ENCODE measurements around the gene FAM72C. TPM values are rescaled to one million over a fixed set of nuclear protein-coding genes. Genes with fewer than 3 reads are reported as not detected.
A peak's percentile ranks its signal among the peaks of the same experiment; 100 is the strongest.
"Not testable (repeated sequence)": the region's sequence is repeated elsewhere in the genome, so short reads cannot be mapped to it uniquely, and the experiment has no call there.

The FAM72C gene
- total and polyA plus RNA-seq, 11 donors = 0.08 to 0.75 (median 0.22) TPM; not detected in 5

DNA sequence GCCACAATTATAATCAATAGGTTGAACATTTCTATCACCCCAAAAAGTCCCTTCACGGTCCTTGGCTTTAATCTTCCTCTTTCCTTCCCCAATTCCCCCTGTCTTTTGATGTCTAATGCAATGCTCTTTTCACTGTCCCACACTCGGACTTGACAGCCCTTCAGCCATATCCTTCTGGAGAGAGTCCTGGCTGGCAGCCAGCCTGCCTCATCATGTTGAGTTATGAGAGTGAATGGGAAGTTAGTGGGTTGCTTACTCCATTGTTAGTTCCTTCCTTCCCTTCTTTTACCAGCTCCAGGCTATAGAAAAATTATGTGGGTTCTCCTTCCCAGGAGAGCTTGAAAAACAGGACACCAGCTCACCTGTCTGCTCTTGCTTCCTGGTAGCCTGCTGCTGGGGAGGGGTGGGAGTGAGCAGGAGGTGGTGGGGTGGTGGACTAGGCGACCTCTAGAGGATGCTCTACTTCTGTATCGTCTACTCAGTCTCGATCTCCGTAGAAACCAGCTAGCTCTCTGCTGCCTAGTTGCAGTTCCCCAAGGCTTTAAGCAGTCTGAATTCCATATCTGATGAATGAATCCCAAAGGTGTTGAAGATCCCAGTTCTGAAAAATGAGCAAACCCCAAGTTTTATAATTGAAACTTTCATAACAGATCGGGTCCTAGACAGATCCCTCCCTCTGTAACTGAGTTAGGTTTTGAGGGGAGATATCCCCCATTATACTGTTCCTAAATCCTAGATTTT lies 30.5 kb upstream of the FAM72C start:
- H3K27me3 ChIP-seq; H3K9me3 ChIP-seq; H3K4me3 ChIP-seq; DNase-seq; H3K36me3 ChIP-seq; intact Hi-C loops (cut with DNase I); H3K4me1 ChIP-seq; H3K27ac ChIP-seq: not testable (repeated sequence)
- WGBS, 4 donors = 35 to 42% methylated on average over 4 to 5 of the region's 7 CpGs; no CpG with 5 or more reads in 2 of the 4 donors
- peak; percentile 42 to 90 (median 84) for ATAC-seq

DNA sequence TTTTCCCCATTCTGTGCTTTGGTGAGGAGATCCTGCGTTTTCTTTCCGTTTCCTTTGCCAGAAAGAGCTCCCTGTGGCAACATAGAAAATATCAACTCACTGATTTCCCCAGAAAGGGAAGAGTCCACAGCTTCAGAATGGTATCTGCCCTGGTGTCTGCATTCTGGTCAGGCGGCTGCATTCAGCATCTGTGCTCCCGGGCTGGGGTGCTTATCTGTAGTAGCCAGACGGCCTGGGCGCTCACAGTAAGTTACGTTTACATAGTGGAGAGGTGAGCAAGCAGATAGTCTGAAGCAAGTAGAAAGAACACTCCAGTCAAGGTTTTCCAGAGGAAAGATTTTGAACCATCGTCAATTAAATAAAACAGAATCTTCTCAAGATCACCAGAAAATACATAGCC lies 29.3 kb upstream of the FAM72C start:
- H3K4me3 ChIP-seq; H3K4me1 ChIP-seq; intact Hi-C loops (cut with DNase I); H3K27ac ChIP-seq; H3K9me3 ChIP-seq; DNase-seq; H3K36me3 ChIP-seq; H3K27me3 ChIP-seq; ATAC-seq: not testable (repeated sequence)
- WGBS, 4 donors = 84 to 87% methylated on average over 5 of the region's 8 CpGs; no CpG with 5 or more reads in 2 of the 4 donors

DNA sequence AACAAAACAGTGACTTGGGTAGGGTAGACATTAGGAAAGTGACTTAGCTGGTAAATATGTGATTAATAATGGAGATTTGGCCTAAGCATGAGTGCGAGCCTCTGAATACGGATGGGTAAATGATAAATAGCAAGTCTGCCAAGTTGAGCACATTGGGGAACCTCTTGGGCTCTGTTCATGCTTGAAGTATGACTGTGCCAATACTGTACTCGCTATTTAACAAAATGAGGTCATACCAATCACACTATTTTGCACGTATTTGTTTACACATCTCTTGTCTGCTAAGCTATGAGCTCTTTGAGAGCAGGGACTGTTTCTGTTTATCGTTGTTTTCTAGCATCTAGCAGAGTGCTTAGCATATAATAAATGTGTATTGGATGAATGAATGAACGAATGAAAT lies 24.2 kb upstream of the FAM72C start:
- H3K27me3 ChIP-seq; ATAC-seq; DNase-seq; H3K27ac ChIP-seq; H3K9me3 ChIP-seq; H3K4me3 ChIP-seq; intact Hi-C loops (cut with DNase I); H3K36me3 ChIP-seq; H3K4me1 ChIP-seq: not testable (repeated sequence)
- WGBS, 4 donors = 67 to 100% (median 83%) methylated on average over 1 of the region's 6 CpGs; no CpG with 5 or more reads in 1 of the 4 donors

DNA sequence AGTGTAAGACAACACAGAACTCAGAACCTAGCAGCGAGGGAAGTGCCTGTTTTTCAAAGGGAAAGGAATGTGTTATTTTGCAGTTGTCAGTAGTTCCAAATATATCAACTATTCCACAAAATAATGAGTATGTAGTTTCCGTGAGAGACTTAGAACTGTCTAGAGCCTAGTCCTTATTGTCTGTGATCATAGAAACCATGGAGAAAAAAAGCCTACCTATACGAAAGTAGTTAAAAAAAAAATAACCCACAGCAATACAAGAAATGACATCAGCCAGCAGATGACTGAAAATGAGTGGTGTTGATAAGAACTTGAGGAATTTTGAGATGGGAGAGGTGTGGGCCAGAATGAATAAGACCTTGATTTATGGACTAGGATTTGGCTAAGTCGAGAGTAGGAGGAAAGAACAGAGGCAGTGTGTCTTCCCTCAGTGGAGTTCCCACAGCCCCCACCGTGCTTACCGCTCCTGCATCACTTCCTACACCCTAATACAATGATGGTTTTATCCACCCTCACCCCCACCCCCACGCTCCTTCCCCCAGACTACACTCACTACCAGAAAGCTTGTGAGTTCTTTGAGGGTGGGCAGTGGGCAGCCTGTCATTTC lies 21.6 kb upstream of the FAM72C start:
- H3K4me1 ChIP-seq; ATAC-seq; DNase-seq; H3K36me3 ChIP-seq; H3K27me3 ChIP-seq; H3K27ac ChIP-seq; intact Hi-C loops (cut with DNase I); H3K9me3 ChIP-seq; H3K4me3 ChIP-seq: not testable (repeated sequence)
- 71 to 100% (median 75%) methylated on average over 1 to 2 of the region's 7 CpGs for WGBS, 4 donors

DNA sequence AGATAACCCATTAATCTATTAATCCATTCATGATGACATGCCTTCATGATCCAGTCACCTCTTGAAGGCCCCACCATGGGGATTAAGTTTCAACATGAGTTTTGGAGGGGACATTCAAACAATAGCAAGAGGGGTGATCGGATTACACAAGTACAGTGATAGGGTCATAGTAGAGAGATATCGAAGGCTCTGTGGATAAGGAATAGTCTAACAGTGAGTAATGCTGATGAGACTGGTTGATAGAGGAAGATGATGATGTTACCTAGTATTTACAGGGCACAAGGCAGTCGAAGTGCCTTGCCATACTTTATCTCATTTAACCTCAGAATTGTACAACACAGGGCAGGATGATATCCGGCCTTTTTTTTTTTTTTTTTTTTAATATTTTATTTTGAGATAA lies 18.9 kb upstream of the FAM72C start:
- WGBS, 4 donors = no CpG with 5 or more reads among the region's 4 CpGs
- intact Hi-C loops (cut with DNase I); H3K4me3 ChIP-seq; H3K36me3 ChIP-seq; H3K27me3 ChIP-seq; H3K27ac ChIP-seq; H3K4me1 ChIP-seq; ATAC-seq; H3K9me3 ChIP-seq; DNase-seq: not testable (repeated sequence)

GRCh38 chr1:143989719-143990118 lies 17.9 kb upstream of the FAM72C start:
- ATAC-seq = peak; percentile 43 to 86 (median 54)
- DNase-seq = not testable (repeated sequence)
- no CpG with 5 or more reads among the region's 1 CpG for WGBS, 4 donors

GRCh38 chr1:143989427-143989712 lies 17.6 kb upstream of the FAM72C start:
- H3K4me1 ChIP-seq; H3K4me3 ChIP-seq; ATAC-seq; H3K9me3 ChIP-seq; H3K27ac ChIP-seq; DNase-seq; H3K27me3 ChIP-seq; H3K36me3 ChIP-seq; intact Hi-C loops (cut with DNase I): not testable (repeated sequence)
- no CpG with 5 or more reads among the region's 4 CpGs for WGBS, 4 donors

More at GRCh38 chr1:143989719-143990118, 17.9 kb upstream of the FAM72C start:
- intact Hi-C loops (cut with DNase I); H3K36me3 ChIP-seq; H3K27me3 ChIP-seq; H3K9me3 ChIP-seq; H3K27ac ChIP-seq; H3K4me3 ChIP-seq; H3K4me1 ChIP-seq: not testable (repeated sequence)

GRCh38 chr1:143988602-143989426 lies 17.0 kb upstream of the FAM72C start:
- intact Hi-C loops (cut with DNase I); H3K4me3 ChIP-seq; H3K27ac ChIP-seq; H3K4me1 ChIP-seq; H3K9me3 ChIP-seq; H3K27me3 ChIP-seq; ATAC-seq; H3K36me3 ChIP-seq; DNase-seq: not testable (repeated sequence)
- 67 to 75% (median 73%) methylated on average over 1 of the region's 10 CpGs; no CpG with 5 or more reads in 1 of the 4 donors for WGBS, 4 donors

DNA sequence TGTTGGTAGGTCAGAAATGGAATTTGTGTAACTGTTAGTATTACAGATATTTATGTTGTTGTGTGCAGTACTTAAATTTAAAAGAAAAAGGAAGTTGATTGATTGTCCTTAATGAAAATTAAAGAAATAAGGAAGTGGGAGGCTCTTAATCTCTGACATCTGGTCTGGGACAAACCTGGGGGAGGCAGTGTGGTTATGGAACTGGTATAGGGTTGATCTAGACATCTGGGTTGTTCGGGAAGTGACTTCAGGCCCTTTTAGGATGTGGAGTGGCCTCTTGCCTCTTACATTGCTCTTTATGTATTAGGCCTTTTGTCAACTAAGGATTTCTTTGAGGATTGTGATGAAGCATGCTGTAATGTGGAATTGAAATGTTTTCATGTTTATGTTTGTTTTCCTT lies 16.1 kb upstream of the FAM72C start:
- DNase-seq; H3K27me3 ChIP-seq; H3K9me3 ChIP-seq; H3K4me3 ChIP-seq; H3K27ac ChIP-seq; H3K4me1 ChIP-seq; intact Hi-C loops (cut with DNase I); H3K36me3 ChIP-seq: not testable (repeated sequence)
- WGBS, 4 donors = no CpG with 5 or more reads among the region's 1 CpG
- peak in 2 of 4 donors; percentile 40 to 54 for ATAC-seq

DNA sequence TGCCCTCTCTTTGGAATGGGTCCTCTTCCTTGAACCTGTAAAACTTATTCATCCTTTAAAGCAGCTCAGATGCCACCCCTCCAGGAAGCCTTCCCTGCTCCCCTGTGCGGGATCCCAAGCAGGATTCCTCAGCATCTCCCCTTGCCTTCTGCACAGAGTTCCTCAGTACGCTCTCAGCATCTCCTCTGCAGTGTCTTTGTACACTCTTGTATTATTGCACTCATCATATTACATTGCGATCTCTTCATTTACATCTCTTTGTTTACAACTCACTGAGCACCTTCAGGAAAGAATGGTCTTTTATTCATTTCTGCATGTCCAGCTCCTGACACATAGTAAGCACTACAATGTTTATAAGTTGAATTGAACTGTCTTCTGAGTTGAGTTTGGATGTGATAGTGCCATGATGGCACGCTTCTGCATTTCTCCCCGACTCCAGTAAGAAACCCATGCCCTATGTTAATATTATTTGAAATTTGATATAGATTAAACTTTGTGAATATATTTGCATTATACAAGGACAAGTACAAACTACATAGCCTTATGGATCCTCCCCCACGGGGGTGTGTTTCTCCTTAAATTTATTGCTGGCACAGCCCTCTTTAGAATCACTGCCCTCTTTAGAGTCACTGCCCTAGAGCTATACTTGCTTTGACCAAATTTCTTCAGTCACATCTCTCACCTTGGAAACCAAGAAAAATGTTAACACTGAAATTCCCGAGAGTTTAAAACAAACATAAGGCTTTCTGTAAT lies 13.1 kb upstream of the FAM72C start:
- intact Hi-C loops (cut with DNase I); H3K9me3 ChIP-seq; H3K4me3 ChIP-seq; H3K4me1 ChIP-seq; ATAC-seq; H3K27me3 ChIP-seq; H3K36me3 ChIP-seq; DNase-seq; H3K27ac ChIP-seq: not testable (repeated sequence)
- 93 to 100% (median 97%) methylated on average over 3 of the region's 7 CpGs for WGBS, 4 donors

Data from heart left ventricle (tissue), 16 donors.